Suprapubic skin (tissue), 4 donors: ENCODE data around the gene NFKBIA. TPM values are rescaled to one million over a fixed set of nuclear protein-coding genes. Genes with fewer than 3 reads are reported as not detected.

ENCODE experiments used
- DNase-seq, 2 donors: peaks; one replicate each; pipeline ENCODE4 v3.0.0-alpha.2; 2019; ENCODE audit warnings: low spot score in 2 of 2
- H3K27ac ChIP-seq: fragments of 200-600 bp; sonication (generic); one replicate; pipeline ENCODE4 v1.5.1; 2019
- H3K27me3 ChIP-seq: fragments of 200-600 bp; sonication (generic); one replicate; pipeline ENCODE4 v1.5.1; 2019
- H3K36me3 ChIP-seq: fragments of 200-600 bp; sonication (generic); one replicate; pipeline ENCODE4 v1.5.1; 2019
- H3K4me1 ChIP-seq: fragments of 200-600 bp; sonication (generic); one replicate; pipeline ENCODE4 v1.5.1; 2019
- H3K4me3 ChIP-seq: fragments of 200-600 bp; sonication (generic); one replicate; pipeline ENCODE4 v1.5.1; 2019; ENCODE audit warnings: mild to moderate bottlenecking
- H3K9me3 ChIP-seq: fragments of 200-600 bp; sonication (generic); one replicate; pipeline ENCODE4 v1.5.1; 2019
- CTCF ChIP-seq, 2 donors: fragments of 200-600 bp in 1 of 2; fragments of 450-650 bp in 1 of 2; sonication (generic) in 1 of 2; IDR thresholded peaks; one replicate each; pipeline ENCODE4 v1.5.1; 2016 to 2019; ENCODE audit warnings: antibody characterized with exemption in 2 of 2, mild to moderate bottlenecking in 1 of 2, moderate library complexity in 1 of 2
- EP300 ChIP-seq: sonication (generic); formaldehyde crosslinking; IDR thresholded peaks from one replicate; pipeline ENCODE4 v1.6.1; 2017; ENCODE audit warnings: antibody characterized with exemption
- POLR2A ChIP-seq, 2 donors: fragments of 450-650 bp; IDR thresholded peaks; one replicate each; pipeline ENCODE4 v1.6.1; 2017; ENCODE audit warnings: antibody characterized with exemption in 2 of 2, mild to moderate bottlenecking in 2 of 2, moderate library complexity in 2 of 2
- POLR2AphosphoS5 ChIP-seq, 3 donors: sonication (generic); formaldehyde crosslinking; IDR thresholded peaks; one replicate each; pipeline ENCODE4 v1.6.1; 2017; ENCODE audit warnings: antibody characterized with exemption in 3 of 3
- WGBS: methylation state at CpG from one replicate; pipeline ENCODE4 v1.1.5; 2018; 5-methylcytosine and 5-hydroxymethylcytosine counted together
- total RNA-seq, 4 donors: library from RNA; depleted of rRNA; stranded (reverse); fragments of >200 nt; gene quantifications; one replicate each; pipeline ENCODE4 v1.1.0, GENCODE V29; 2016

The NFKBIA gene
- total RNA-seq, 4 donors from 2014 or later = 510 to 768 (median 735) TPM

DNA sequence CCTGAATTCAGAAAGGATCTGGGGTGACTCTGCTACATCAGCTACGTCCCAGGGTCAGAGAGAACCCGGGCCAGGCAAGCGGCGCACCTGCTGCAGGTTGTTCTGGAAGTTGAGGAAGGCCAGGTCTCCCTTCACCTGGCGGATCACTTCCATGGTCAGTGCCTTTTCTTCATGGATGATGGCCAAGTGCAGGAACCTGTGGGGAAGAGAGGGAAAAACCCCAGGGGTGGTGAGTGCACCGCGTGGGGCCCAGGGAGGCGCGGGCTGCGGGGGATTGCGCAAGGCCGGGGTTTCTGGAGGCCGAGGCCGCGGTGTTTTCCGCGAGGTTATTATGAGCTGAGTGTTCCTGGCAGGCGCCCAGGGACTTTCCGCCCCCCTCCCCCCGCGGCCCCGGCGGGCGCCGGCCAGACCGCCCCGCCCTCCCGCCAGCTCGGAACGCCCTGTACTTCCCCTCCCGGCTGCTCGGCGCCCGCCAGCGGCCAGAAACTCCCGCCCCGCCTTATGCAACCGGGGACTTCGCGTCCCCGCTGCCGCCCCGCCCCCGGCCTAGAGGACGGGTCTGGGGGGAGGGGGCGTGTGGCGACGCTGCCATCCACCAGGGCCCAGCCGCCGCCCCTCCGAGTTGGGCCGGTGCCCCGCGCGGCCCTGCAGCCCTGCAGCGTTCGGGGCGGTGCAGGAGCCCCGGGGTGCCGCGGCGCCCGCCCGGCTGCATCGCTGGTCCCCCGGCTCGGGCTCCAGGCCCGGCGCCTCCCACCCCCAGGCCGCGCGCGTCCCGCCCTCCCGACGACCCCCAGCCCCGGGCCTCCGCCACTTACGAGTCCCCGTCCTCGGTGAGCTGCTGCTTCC, 723 bp downstream of the NFKBIA start:
- H3K9me3 ChIP-seq = no peaks in the 10 kb centered on the region
- peaks cover 69% of the 10 kb centered on the region for H3K4me1 ChIP-seq
- peaks cover 41% of the 10 kb centered on the region for H3K36me3 ChIP-seq
- WGBS = under 1% methylated on average over 32 of the region's 81 CpGs
- peak; percentile 92 for TF ChIP-seq EP300
- TF ChIP-seq POLR2A (IDR thresholded peaks at IDR 0.05) = peak in 1 of 2 donors; percentile 9
- TF ChIP-seq CTCF (IDR thresholded peaks at IDR 0.05) = no peak
- TF ChIP-seq POLR2AphosphoS5 (IDR thresholded peaks at IDR 0.05) = peak; percentile 28 to 97 (median 85)
- peak overlapping the region; percentile 97 for H3K4me3 ChIP-seq
- no peaks in the 10 kb centered on the region for H3K27me3 ChIP-seq
- DNase-seq = peak; percentile 97 to 98
- H3K27ac ChIP-seq = peak overlapping the region; percentile 100

- no peak for TF ChIP-seq CTCF (IDR thresholded peaks at IDR 0.05)
- no peak for TF ChIP-seq POLR2A (IDR thresholded peaks at IDR 0.05)
- no peak for TF ChIP-seq EP300
- TF ChIP-seq POLR2AphosphoS5 (IDR thresholded peaks at IDR 0.05) = no peak
- Histone ChIP-seq H3K4me3 (peak overlapping the region; percentile 97), H3K36me3 (peaks cover 41% of the 10 kb centered on the region), H3K4me1 (peaks cover 75% of the 10 kb centered on the region), H3K9me3 (no peaks in the 10 kb centered on the region), H3K27ac (peak overlapping the region; percentile 100), H3K27me3 (no peaks in the 10 kb centered on the region)
- DNase-seq = no peak
- WGBS = 2% methylated on average over 5 of the region's 8 CpGs
These were observed 1.4 kb downstream of the NFKBIA start for GRCh38 chr14:35403114-35403602.

- 18% methylated on average over 14 of the region's 14 CpGs for WGBS
These were observed 2.0 kb downstream of the NFKBIA start for GRCh38 chr14:35402323-35403113.

DNA sequence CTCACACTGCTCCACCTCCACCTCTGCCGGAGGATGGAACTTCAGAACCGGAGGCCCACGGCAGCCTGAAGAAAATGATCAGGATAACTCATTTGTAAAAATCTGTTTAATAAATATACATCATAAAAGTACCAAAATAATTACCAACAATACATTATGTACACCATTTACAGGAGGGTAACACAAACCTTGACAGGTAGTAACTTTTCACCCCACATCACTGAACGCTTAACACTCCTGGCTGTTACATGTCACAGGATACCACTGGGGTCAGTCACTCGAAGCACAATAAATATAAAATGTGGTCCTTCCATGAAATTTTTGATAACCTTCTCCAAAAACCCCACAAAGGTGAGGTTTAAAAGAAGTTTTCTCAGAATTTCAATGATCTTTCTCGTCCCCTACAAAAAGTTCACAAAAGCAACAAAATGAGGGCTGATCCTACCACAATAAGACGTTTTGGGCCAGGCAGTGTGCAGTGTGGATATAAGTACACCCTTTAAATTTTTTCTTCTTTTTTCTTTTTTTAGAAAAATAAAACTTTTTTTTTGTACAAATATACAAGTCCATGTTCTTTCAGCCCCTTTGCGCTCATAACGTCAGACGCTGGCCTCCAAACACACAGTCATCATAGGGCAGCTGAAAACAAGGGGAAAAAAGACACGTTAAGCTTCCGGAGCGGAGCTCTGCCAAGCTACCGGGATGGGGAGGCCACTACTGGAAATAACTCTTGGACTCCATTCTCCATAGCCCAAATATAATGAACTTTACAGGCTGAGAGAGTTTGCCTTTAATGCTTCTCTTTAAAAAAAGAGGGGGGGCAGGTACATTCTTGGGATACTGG, 2.9 kb downstream of the NFKBIA start:
- Histone ChIP-seq H3K9me3 (no peaks in the 10 kb centered on the region), H3K27ac (peak overlapping the region; percentile 100), H3K4me3 (peak overlapping the region; percentile 97), H3K27me3 (no peaks in the 10 kb centered on the region), H3K36me3 (peaks cover 45% of the 10 kb centered on the region), H3K4me1 (peaks cover 74% of the 10 kb centered on the region)
- 22% methylated on average over 14 of the region's 14 CpGs for WGBS
- TF ChIP-seq POLR2A (IDR thresholded peaks at IDR 0.05) (no peak), POLR2AphosphoS5 (IDR thresholded peaks at IDR 0.05) (peak in 1 of 3 donors; percentile 5), CTCF (IDR thresholded peaks at IDR 0.05) (no peak), EP300 (no peak)
- DNase-seq = no peak

More at GRCh38 chr14:35402323-35403113, 2.0 kb downstream of the NFKBIA start:
- TF ChIP-seq CTCF (IDR thresholded peaks at IDR 0.05) (no peak), POLR2AphosphoS5 (IDR thresholded peaks at IDR 0.05) (no peak), EP300 (no peak), POLR2A (IDR thresholded peaks at IDR 0.05) (no peak)
- Histone ChIP-seq H3K4me3 (peak overlapping the region; percentile 97), H3K9me3 (no peaks in the 10 kb centered on the region), H3K27ac (peak overlapping the region; percentile 100), H3K4me1 (peaks cover 78% of the 10 kb centered on the region), H3K36me3 (peaks cover 41% of the 10 kb centered on the region), H3K27me3 (no peaks in the 10 kb centered on the region)
- DNase-seq = no peak
